ENCODE measurements around the gene RARG. TPM values are rescaled to one million over a fixed set of nuclear protein-coding genes. Genes with fewer than 3 reads are reported as not detected.
A peak's percentile ranks its signal among the peaks of the same experiment; 100 is the strongest.

RARG gene
- total and polyA plus RNA-seq, 2 of the 4 experiments (the other 2 are of a cell fraction), result 7.9 to 30.9 TPM

DNA sequence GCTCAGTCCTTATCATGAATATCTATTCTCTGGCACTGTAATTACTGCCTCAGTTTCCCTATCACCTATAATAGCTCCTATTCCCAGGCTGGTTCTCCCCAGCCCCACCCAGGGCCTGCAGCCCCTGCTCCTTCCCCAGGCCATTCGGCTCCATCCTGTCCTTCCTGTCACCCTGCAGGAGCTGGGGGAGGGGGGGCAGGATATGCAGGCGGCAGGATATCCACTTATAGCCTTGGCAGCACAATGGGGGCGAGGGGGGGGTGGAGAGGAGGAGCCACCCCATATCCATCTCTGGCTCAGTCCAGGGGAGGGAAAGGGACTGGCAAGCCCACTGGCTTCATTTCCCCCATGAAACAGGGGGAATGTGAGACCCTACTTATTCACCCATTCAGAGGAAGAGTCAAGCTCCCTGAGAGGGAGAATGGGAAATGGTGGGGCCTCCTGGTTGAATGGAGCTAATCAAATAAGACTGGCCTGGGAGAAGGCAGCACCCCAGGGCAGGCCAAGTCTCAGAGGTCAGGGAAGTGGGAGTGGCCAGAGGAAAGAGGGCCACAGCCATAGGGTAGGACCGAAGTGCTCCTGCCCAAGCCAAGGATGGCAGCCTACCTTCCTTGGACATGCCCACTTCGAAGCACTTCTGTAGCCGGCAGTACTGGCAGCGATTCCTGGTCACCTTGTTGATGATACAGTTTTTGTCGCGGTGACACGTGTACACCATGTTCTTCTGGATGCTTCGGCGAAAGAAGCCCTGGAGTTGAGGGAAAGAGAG is 17.1 kb downstream of the RARG start:
- H3K9me3 ChIP-seq (ENCODE audit: control insufficient read depth, insufficient read depth, low read length), result no peaks in the 10 kb centered on the region
- no peak overlapping the region for H2BK20ac ChIP-seq (ENCODE audit: low read depth, low read length)
- no peak overlapping the region for H3K4me3 ChIP-seq (ENCODE audit: insufficient read depth, low read depth, low read length)
- ChIA-PET POLR2A (ENCODE audit: unreplicated experiment) (interaction anchor here (1.0 kb wide), 1 partner anchor 136 kb away, joined by 7 read pairs; the partner anchor contains the start of gene SPRYD3), CTCF (interaction anchor here (0.9 kb wide), 1 partner anchor 106 kb away, joined by 3 read pairs; the partner anchor contains the start of gene AAAS)
- no peak overlapping the region for H3K56ac ChIP-seq (ENCODE audit: extremely low read depth, insufficient read depth, low read length)
- TF ChIP-seq BHLHE40 (IDR thresholded peaks at IDR 0.05; ENCODE audit: low read depth, low read length) (no peak), RCOR1 (IDR thresholded peaks at IDR 0.05; ENCODE audit: insufficient replicate concordance, low read length) (no peak), MAZ (IDR thresholded peaks at IDR 0.05; ENCODE audit: borderline replicate concordance, low read depth, low read length) (no peak), SMC3 (IDR thresholded peaks at IDR 0.05; ENCODE audit: low read depth, low read length) (no peak), CHD1 (IDR thresholded peaks at IDR 0.05; ENCODE audit: low read depth, low read length) (no peak), NFE2L2 (IDR thresholded peaks at IDR 0.05; ENCODE audit: low read depth, low read length) (no peak), CTCF (conservative IDR thresholded peaks at IDR 0.05; ENCODE audit: low read depth, low read length) (no peak), RFX5 (IDR thresholded peaks at IDR 0.05; ENCODE audit: low read depth, low read length) (no peak), FOS (IDR thresholded peaks at IDR 0.05; ENCODE audit: low read depth, low read length) (no peak), POLR2A (IDR thresholded peaks at IDR 0.05; ENCODE audit: low read depth, low read length) (no peak), USF2 (IDR thresholded peaks at IDR 0.05; ENCODE audit: low read depth, low read length) (no peak)
- TF ChIP-seq, protein P1, sequence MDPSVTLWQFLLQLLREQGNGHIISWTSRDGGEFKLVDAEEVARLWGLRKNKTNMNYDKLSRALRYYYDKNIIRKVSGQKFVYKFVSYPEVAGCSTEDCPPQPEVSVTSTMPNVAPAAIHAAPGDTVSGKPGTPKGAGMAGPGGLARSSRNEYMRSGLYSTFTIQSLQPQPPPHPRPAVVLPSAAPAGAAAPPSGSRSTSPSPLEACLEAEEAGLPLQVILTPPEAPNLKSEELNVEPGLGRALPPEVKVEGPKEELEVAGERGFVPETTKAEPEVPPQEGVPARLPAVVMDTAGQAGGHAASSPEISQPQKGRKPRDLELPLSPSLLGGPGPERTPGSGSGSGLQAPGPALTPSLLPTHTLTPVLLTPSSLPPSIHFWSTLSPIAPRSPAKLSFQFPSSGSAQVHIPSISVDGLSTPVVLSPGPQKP (IDR thresholded peaks at IDR 0.05; ENCODE audit: borderline replicate concordance, low read depth, low read length), result no peak
- peaks cover 44% of the 10 kb centered on the region for H3K36me3 ChIP-seq (ENCODE audit: control insufficient read depth, insufficient read depth, low read length)
- peaks cover 19% of the 10 kb centered on the region for H3K4me1 ChIP-seq (ENCODE audit: control insufficient read depth, insufficient read depth, low read length)
- in situ Hi-C loops (cut with MboI; ENCODE audit: low sequenced_read_pairs), result loop anchor here (5.0 to 10.0 kb wide), 2 partner anchors 72 to 300 kb away; no protein-coding TSS in a partner anchor
- no peak overlapping the region for H3K27ac ChIP-seq (ENCODE audit: insufficient read depth, low read length)
- peak overlapping the region; percentile 44 for H2AK9ac ChIP-seq (replicated peaks; ENCODE audit: low read depth, low read length, poor library complexity)
- no peak for DNase-seq
- H3K23ac ChIP-seq (ENCODE audit: low read depth, low read length), result no peak overlapping the region
- H2BK120ac ChIP-seq (ENCODE audit: low read depth, low read length), result no peak overlapping the region
- no peak overlapping the region for H2BK15ac ChIP-seq (ENCODE audit: low read depth, low read length)
- no peak overlapping the region for H3K9ac ChIP-seq (ENCODE audit: low read depth, low read length)
- no peak overlapping the region for H3K4ac ChIP-seq (ENCODE audit: low read depth, low read length)
- H3K14ac ChIP-seq (replicated peaks; ENCODE audit: low read depth, low read length), result no peak overlapping the region
- H3K79me1 ChIP-seq (ENCODE audit: low read depth in 1 of 2, low read length in 2 of 2), result peaks cover 34 to 64% of the 10 kb centered on the region in 2 experiments
- peaks cover 11% of the 10 kb centered on the region for H3K9me1 ChIP-seq (ENCODE audit: insufficient read depth, low read length)
- no TSS peak for BruUV-seq (replicated peaks)
- H2BK5ac ChIP-seq (ENCODE audit: low read depth, low read length, poor library complexity, severe bottlenecking), result no peak overlapping the region
- H3K27me3 ChIP-seq (ENCODE audit: control insufficient read depth, insufficient read depth, low read length), result no peaks in the 10 kb centered on the region
- no peak overlapping the region for H4K8ac ChIP-seq (ENCODE audit: low read depth in 2 of 2, low read length in 2 of 2)
- no peak for ATAC-seq (ENCODE audit: low read depth)
- intact Hi-C loops (cut with micrococcal nuclease), result loop anchor here (5.0 to 10.0 kb wide), 2 partner anchors 110 to 292 kb away; partner anchors contain the start of genes AAAS and NPFF
- peaks cover 8% of the 10 kb centered on the region; the same call in 1 of the 2 replicates for H4K20me1 ChIP-seq (ENCODE audit: insufficient read depth, low read length)
- no peak overlapping the region for H2AFZ ChIP-seq (replicated peaks; ENCODE audit: low read length, poor library complexity)
- no peak overlapping the region for H2AK5ac ChIP-seq (ENCODE audit: low read depth, low read length)
- whole genome bisulfite sequencing, 2 experiments (ENCODE audit: extremely low coverage in 2 of 2, insufficient read length in 1 of 2), result 94% methylated on average over 5 of the region's 12 CpGs; no CpG with 5 or more reads in 1 of the 2 experiments
- H3K4me2 ChIP-seq (ENCODE audit: low read depth, low read length), result no peak overlapping the region
- H4K5ac ChIP-seq (ENCODE audit: low read depth, low read length), result no peak overlapping the region
- H4K91ac ChIP-seq (ENCODE audit: insufficient read depth, low read depth, low read length), result no peak overlapping the region
- dilution Hi-C loops (cut with HindIII; ENCODE audit: low sequenced_read_pairs, unreplicated experiment), result no loop called here
- H3K18ac ChIP-seq (ENCODE audit: low read depth, low read length), result no peak overlapping the region
